KMS-11 (cell line): ENCODE data around the gene DESI1.

Source experiments
- H2AFZ ChIP-seq: fragments of 200-600 bp; sonication (generic); 2 replicates; pipeline ENCODE4 v1.6.1; 2016; ENCODE audit warnings: antibody characterized with exemption, mixed run types, low read depth
- H3K27ac ChIP-seq: fragments of 200-600 bp; sonication (generic); 2 replicates; pipeline ENCODE4 v1.6.1; 2016; ENCODE audit warnings: mild to moderate bottlenecking, mixed run types
- H3K27me3 ChIP-seq: fragments of 200-600 bp; sonication (generic); 2 replicates; pipeline ENCODE4 v1.6.1; 2017; ENCODE audit warnings: mild to moderate bottlenecking, low read depth, mixed run types, moderate library complexity; ENCODE audit not compliant: insufficient read depth
- H3K36me3 ChIP-seq: fragments of 200-600 bp; sonication (generic); 2 replicates; pipeline ENCODE4 v1.6.1; 2017; ENCODE audit warnings: mild to moderate bottlenecking, mixed run types; ENCODE audit not compliant: insufficient read depth
- H3K4me1 ChIP-seq: fragments of 200-600 bp; sonication (generic); 2 replicates; pipeline ENCODE4 v1.6.1; 2016; ENCODE audit warnings: mild to moderate bottlenecking, low read depth, mixed run types; ENCODE audit not compliant: poor library complexity, severe bottlenecking
- H3K4me2 ChIP-seq: fragments of 200-600 bp; sonication (generic); 2 replicates; pipeline ENCODE4 v1.7.0; 2016; ENCODE audit warnings: mild to moderate bottlenecking, mixed run types
- H3K4me3 ChIP-seq: fragments of 200-600 bp; sonication (generic); IDR thresholded peaks from 2 replicates; pipeline ENCODE4 v1.6.1; 2017; ENCODE audit warnings: low read depth, low read length, mixed read lengths; ENCODE audit not compliant: insufficient read depth
- H3K79me2 ChIP-seq: fragments of 200-600 bp; sonication (generic); 2 replicates; pipeline ENCODE4 v1.6.1; 2016; ENCODE audit warnings: low read depth, mixed run types; ENCODE audit not compliant: insufficient read depth
- H3K9ac ChIP-seq: fragments of 200-600 bp; sonication (generic); 2 replicates; pipeline ENCODE4 v1.6.1; 2016; ENCODE audit warnings: mild to moderate bottlenecking, mixed run types
- H4K20me1 ChIP-seq: fragments of 200-600 bp; sonication (generic); 2 replicates; pipeline ENCODE4 v1.6.1; 2016; ENCODE audit warnings: mild to moderate bottlenecking, mixed run types; ENCODE audit not compliant: insufficient read depth
- TF ChIP-seq, protein P1 (sequence below): fragments of 200-600 bp; sonication (generic); conservative IDR thresholded peaks from 2 replicates; pipeline ENCODE4 v1.6.1; 2017; ENCODE audit warnings: low read depth, mild to moderate bottlenecking, antibody characterized with exemption, low read length, moderate library complexity, mixed read lengths

Gene DESI1

DNA sequence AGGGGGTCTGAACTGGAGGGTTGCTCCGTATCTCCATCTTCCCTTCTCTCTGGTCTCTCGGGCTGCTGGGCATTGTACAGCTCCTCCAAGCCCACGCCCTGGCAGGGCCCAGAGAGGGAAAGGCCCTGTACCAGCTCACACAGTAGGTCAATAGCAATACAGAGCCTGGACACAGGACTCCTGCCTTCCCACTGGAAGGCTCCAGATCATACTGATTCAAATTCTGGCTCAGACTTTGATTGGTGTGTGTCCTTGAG lies 53.4 kb downstream of the DESI1 start:
- no peak overlapping the region for H3K4me2 ChIP-seq
- no peaks in the 10 kb centered on the region for H3K27me3 ChIP-seq
- H2AFZ ChIP-seq = no peak overlapping the region

DNA sequence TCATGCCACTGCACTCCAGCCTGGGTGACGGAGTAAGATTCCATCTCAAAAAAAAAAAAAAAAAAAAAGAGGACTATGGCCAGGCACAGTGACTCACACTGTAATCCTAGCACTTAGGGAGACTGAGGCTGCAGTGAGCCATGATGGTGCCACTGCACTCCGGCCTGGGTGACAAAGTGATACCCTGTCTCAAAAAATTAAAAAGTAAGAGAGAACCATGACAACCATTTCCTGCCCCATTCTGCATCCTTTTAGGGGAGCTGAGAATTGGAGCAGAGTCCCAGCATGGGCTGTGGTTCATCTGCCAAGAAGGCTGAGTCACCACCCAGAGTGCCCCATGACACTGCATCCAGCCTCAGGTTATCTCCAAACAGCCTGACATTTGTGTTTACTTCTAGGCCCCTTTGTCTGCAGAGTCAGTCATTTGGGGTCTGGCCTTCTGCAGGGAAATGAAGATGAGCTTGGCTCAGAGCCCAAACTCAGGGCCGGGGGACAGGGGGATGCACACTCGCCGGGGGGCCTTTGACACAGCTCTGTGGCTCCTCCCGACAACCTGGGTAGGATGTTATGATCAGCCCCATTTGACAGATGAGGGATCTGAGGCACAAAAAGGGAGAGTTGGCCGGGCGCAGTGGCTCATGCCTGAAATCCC lies 55.3 kb downstream of the DESI1 start:
- H3K4me1 ChIP-seq = peaks cover 16% of the 10 kb centered on the region
- no peaks in the 10 kb centered on the region for H3K36me3 ChIP-seq
- no peaks in the 10 kb centered on the region for H3K27me3 ChIP-seq
- H3K9ac ChIP-seq = no peak overlapping the region
- H3K4me2 ChIP-seq = no peak overlapping the region
- H2AFZ ChIP-seq = no peak overlapping the region
- H3K4me3 ChIP-seq = no peak overlapping the region
- no peaks in the 10 kb centered on the region for H3K79me2 ChIP-seq
- TF ChIP-seq, protein P1, sequence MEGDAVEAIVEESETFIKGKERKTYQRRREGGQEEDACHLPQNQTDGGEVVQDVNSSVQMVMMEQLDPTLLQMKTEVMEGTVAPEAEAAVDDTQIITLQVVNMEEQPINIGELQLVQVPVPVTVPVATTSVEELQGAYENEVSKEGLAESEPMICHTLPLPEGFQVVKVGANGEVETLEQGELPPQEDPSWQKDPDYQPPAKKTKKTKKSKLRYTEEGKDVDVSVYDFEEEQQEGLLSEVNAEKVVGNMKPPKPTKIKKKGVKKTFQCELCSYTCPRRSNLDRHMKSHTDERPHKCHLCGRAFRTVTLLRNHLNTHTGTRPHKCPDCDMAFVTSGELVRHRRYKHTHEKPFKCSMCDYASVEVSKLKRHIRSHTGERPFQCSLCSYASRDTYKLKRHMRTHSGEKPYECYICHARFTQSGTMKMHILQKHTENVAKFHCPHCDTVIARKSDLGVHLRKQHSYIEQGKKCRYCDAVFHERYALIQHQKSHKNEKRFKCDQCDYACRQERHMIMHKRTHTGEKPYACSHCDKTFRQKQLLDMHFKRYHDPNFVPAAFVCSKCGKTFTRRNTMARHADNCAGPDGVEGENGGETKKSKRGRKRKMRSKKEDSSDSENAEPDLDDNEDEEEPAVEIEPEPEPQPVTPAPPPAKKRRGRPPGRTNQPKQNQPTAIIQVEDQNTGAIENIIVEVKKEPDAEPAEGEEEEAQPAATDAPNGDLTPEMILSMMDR = no peak
- no peaks in the 10 kb centered on the region for H4K20me1 ChIP-seq
- H3K27ac ChIP-seq = no peak overlapping the region

More for the DNA sequence above, 53.4 kb downstream of the DESI1 start:
- no peaks in the 10 kb centered on the region for H4K20me1 ChIP-seq
- H3K4me1 ChIP-seq = peaks cover 12% of the 10 kb centered on the region
- no peak overlapping the region for H3K9ac ChIP-seq
- H3K36me3 ChIP-seq = no peaks in the 10 kb centered on the region
- no peak overlapping the region for H3K27ac ChIP-seq
- TF ChIP-seq, protein P1 = no peak
- no peak overlapping the region for H3K4me3 ChIP-seq
- no peaks in the 10 kb centered on the region for H3K79me2 ChIP-seq

DNA sequence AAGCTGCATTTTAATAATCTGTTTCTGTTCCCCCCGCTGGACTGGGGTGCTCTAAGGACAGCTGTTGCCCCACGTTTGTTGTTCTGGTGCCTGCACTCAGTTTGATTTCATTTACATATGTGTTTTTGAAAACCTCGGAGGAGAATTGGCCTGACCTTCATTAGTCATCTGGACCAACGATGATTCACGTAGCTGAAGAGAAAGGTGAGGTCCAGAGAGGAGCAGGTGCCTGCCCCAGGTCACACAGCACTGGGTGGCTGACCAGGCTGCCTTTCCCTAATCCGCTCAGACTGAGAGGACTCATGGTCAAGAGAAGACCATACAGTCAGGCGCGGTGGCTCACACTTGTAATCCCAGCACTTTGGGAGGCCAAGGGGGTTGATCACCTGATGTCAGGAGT lies 56.3 kb downstream of the DESI1 start:
- Histone ChIP-seq H3K4me2 (no peak overlapping the region), H3K79me2 (no peaks in the 10 kb centered on the region), H3K9ac (no peak overlapping the region), H3K4me1 (peaks cover 23% of the 10 kb centered on the region), H3K27me3 (no peaks in the 10 kb centered on the region), H3K27ac (no peak overlapping the region), H4K20me1 (no peaks in the 10 kb centered on the region), H2AFZ (no peak overlapping the region), H3K4me3 (no peak overlapping the region), H3K36me3 (no peaks in the 10 kb centered on the region)
- TF ChIP-seq, protein P1 = no peak

DNA sequence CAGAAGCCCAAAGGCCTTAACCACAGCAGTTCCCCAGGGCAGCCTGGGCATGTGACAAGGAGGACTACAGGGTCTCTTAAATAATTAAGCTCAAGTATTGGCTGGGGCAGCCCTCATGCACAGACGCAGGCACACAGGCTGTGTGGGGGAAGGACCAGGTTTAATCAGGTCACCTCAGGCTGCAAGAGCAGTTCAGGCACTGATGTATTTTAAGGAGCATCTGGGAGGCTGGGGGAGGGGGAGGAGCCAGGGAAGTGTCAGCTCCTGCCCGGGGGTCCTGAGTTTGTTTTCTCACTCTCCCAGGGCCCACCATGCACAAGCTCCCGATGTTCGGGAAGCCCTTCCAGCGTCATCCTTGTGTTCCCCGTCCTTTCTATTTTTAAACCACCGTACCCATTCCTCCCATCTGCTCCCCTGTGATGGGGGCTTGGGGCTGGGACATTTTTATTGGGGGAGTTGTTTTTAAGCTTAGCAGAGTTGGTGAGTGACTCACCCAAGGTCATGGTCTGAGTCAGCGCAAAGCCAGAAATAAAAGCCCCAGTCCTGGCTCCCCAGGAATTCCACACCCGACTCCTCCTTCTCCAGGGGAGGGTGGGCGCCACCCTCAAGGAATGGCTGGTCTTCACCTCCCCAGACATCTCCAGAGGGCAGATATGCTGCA lies 57.7 kb downstream of the DESI1 start:
- H2AFZ ChIP-seq = no peak overlapping the region
- H3K36me3 ChIP-seq = no peaks in the 10 kb centered on the region
- no peak overlapping the region for H3K4me3 ChIP-seq
- H3K27me3 ChIP-seq = no peaks in the 10 kb centered on the region
- H4K20me1 ChIP-seq = no peaks in the 10 kb centered on the region
- TF ChIP-seq, protein P1 = no peak
- H3K9ac ChIP-seq = no peak overlapping the region
- no peaks in the 10 kb centered on the region for H3K79me2 ChIP-seq
- H3K4me2 ChIP-seq = no peak overlapping the region
- no peak overlapping the region for H3K27ac ChIP-seq
- peaks cover 23% of the 10 kb centered on the region for H3K4me1 ChIP-seq
